ENCODE results near the gene ZFAND3.

GRCh38 chr6:37904590-37904989, 85.1 kb downstream of the ZFAND3 start:
- TF ChIP-seq ZNF274 (IDR thresholded peaks at IDR 0.05; ENCODE audit: low read depth, low read length) (no peak), SUZ12 (IDR thresholded peaks at IDR 0.05; ENCODE audit: extremely low read depth, insufficient read depth, insufficient read length) (no peak)

Data from NT2/D1 (cell line).